Measurements from ENCODE around the gene TMEM92. TPM values are rescaled to one million over a fixed set of nuclear protein-coding genes. Genes with fewer than 3 reads are reported as not detected.

The TMEM92 gene
- total RNA-seq, 3 donors from 2014 or later (not counting 1 experiment from before 2014, with no cell fraction given), result not detected

DNA sequence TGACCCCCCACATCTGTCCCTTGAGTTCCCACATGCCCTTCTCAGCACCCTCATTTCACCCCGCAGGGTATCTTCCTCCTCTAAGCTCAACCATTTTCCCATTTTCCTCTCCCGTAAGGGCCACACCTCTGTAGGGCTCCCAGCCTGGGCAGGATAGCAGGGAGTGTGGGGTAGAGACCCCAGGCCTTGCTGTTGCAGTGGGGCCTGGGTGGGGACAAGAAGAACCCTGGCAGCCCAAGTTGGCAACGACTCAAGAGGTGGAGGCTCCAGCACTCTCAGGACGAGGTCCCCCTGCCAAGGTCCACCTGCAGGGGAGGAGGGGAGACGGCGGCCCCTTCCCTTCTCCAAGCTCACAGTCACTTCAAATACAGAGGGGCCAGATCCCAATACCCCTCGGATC is 2.0 kb upstream of the TMEM92 start:
- Histone ChIP-seq H3K9me3 (ENCODE audit: control insufficient read depth, insufficient read depth, low read length) (no peaks in the 10 kb centered on the region), H3K4me1 (ENCODE audit: control insufficient read depth, insufficient read depth, low read length) (peaks cover 11% of the 10 kb centered on the region), H3K27ac (ENCODE audit: low read length) (no peak overlapping the region), H3K27me3 (ENCODE audit: control insufficient read depth, insufficient read depth, low read length) (peaks cover 11% of the 10 kb centered on the region), H3K36me3 (ENCODE audit: control insufficient read depth, insufficient read depth, low read length) (no peaks in the 10 kb centered on the region), H3K4me3 (ENCODE audit: low read length) (no peak overlapping the region)
- H3K4me1 Mint-ChIP-seq, result peaks cover 7 to 9% of the 10 kb centered on the region in 2 donors
- ATAC-seq, result no peak
- peak overlapping the region; percentile 79 for H3K4me3 Mint-ChIP-seq
- H3K9me3 Mint-ChIP-seq, result no peaks in the 10 kb centered on the region
- H3K27ac Mint-ChIP-seq, result peak overlapping the region in 1 of 2 donors; percentile 72
- no peak for TF ChIP-seq CTCF (IDR thresholded peaks at IDR 0.05)
- peaks cover 30 to 35% of the 10 kb centered on the region in 2 donors for H3K27me3 Mint-ChIP-seq (ENCODE audit: low read depth in 2 of 2)
- DNase-seq, result no peak
- intact Hi-C loops (cut with micrococcal nuclease), result no loop called here
- H3K36me3 Mint-ChIP-seq, result no peaks in the 10 kb centered on the region
- 47% methylated on average over 4 of the region's 7 CpGs for WGBS (ENCODE audit: insufficient coverage)

- H3K4me1 ChIP-seq (ENCODE audit: control insufficient read depth, insufficient read depth, low read length), result peaks cover 11% of the 10 kb centered on the region
- no peak overlapping the region for H3K27ac ChIP-seq (ENCODE audit: low read length)
- peak; percentile 71 to 78 (median 72) for ATAC-seq
- H3K27me3 Mint-ChIP-seq (ENCODE audit: low read depth in 2 of 2), result peaks cover 33 to 34% of the 10 kb centered on the region in 2 donors
- 8% methylated on average over 57 of the region's 57 CpGs for WGBS (ENCODE audit: insufficient coverage)
- no peaks in the 10 kb centered on the region for H3K9me3 ChIP-seq (ENCODE audit: control insufficient read depth, insufficient read depth, low read length)
- H3K36me3 Mint-ChIP-seq, result no peaks in the 10 kb centered on the region
- peak; percentile 61 to 70 for DNase-seq
- peaks cover 7 to 9% of the 10 kb centered on the region in 2 donors for H3K4me1 Mint-ChIP-seq
- H3K27ac Mint-ChIP-seq, result peak overlapping the region in 1 of 2 donors; percentile 72
- H3K36me3 ChIP-seq (ENCODE audit: control insufficient read depth, insufficient read depth, low read length), result no peaks in the 10 kb centered on the region
- intact Hi-C loops (cut with micrococcal nuclease), result loop anchor here (1.0 kb wide), 1 partner anchor 73 kb away; no protein-coding TSS in a partner anchor
- peak overlapping the region; percentile 19 for H3K4me3 ChIP-seq (ENCODE audit: low read length)
- peak; percentile 92 for TF ChIP-seq CTCF (IDR thresholded peaks at IDR 0.05)
- peak overlapping the region; percentile 79 for H3K4me3 Mint-ChIP-seq
- peaks cover 11% of the 10 kb centered on the region for H3K27me3 ChIP-seq (ENCODE audit: control insufficient read depth, insufficient read depth, low read length)
- H3K9me3 Mint-ChIP-seq, result no peaks in the 10 kb centered on the region
Observed at GRCh38 chr17:50272711-50273653, 1.3 kb upstream of the TMEM92 start.

GRCh38 chr17:50273654-50274040 is 619 bp upstream of the TMEM92 start:
- Mint-ChIP-seq H3K36me3 (no peaks in the 10 kb centered on the region), H3K27ac (no peak overlapping the region), H3K27me3 (ENCODE audit: low read depth in 2 of 2) (peaks cover 34 to 37% of the 10 kb centered on the region in 2 donors), H3K4me1 (peaks cover 7 to 9% of the 10 kb centered on the region in 2 donors), H3K4me3 (no peak overlapping the region), H3K9me3 (no peaks in the 10 kb centered on the region)
- Histone ChIP-seq H3K27me3 (ENCODE audit: control insufficient read depth, insufficient read depth, low read length) (peaks cover 11% of the 10 kb centered on the region), H3K4me1 (ENCODE audit: control insufficient read depth, insufficient read depth, low read length) (peaks cover 11% of the 10 kb centered on the region), H3K27ac (ENCODE audit: low read length) (no peak overlapping the region), H3K9me3 (ENCODE audit: control insufficient read depth, insufficient read depth, low read length) (no peaks in the 10 kb centered on the region), H3K36me3 (ENCODE audit: control insufficient read depth, insufficient read depth, low read length) (no peaks in the 10 kb centered on the region), H3K4me3 (ENCODE audit: low read length) (no peak overlapping the region)
- ATAC-seq (no peak), DNase-seq (no peak)
- intact Hi-C loops (cut with micrococcal nuclease), result loop anchor here (1.0 kb wide), 1 partner anchor 73 kb away; no protein-coding TSS in a partner anchor
- TF ChIP-seq CTCF (IDR thresholded peaks at IDR 0.05), result no peak
- 66% methylated on average over 3 of the region's 8 CpGs for WGBS (ENCODE audit: insufficient coverage)
